HCT116 (cell line): ENCODE results near the gene TIGAR. TPM values are rescaled to one million over a fixed set of nuclear protein-coding genes. Genes with fewer than 3 reads are reported as not detected.
A peak's percentile ranks its signal among the peaks of the same experiment; 100 is the strongest.

Source experiments
- ATAC-seq: fragments of 200-7000 bp; cut with Tn5 transposase; 2 replicates; pipeline ENCODE4 v1.9.1; 2020; ENCODE audit warnings: mild to moderate bottlenecking, moderate library complexity
- BruUV-seq: library from RNA; stranded (reverse); fragments of 400-500 nt; replicated peaks from 2 replicates; lab custom pipeline; 2021; lab: Mats Ljungman, UMichigan
- CTCF ChIA-PET: fragments of 300-600 bp; sonication (Branson Sonifier 250); formaldehyde crosslinking; loops from one replicate; lab custom pipeline; 2021; ENCODE audit warnings: antibody characterized with exemption; lab: Charles Lee
- POLR2A ChIA-PET: fragments of 300-600, 350-600 bp; sonication (Branson Sonifier 250); formaldehyde crosslinking; loops from one replicate; lab custom pipeline; 2021; ENCODE audit warnings: antibody characterized with exemption; lab: Charles Lee
- RAD21 ChIA-PET, 2 experiments: fragments of 300-600 bp; sonication (Branson Sonifier 250); formaldehyde crosslinking; loops; one replicate each; lab custom pipeline; 2023; ENCODE audit warnings: low total read pairs in 2 of 2; ENCODE audit not compliant: uncharacterized antibody in 2 of 2, unreplicated experiment in 2 of 2, low non-redundant PET in 1 of 2; lab: Charles Lee
- DNase-seq: peaks from one replicate; pipeline ENCODE4 v3.0.0-alpha.2; 2010; ENCODE audit warnings: low read depth, low spot score
- H2AFZ ChIP-seq: fragments of 200-600 bp; shearing (Covaris generic), sonication (generic); 2 replicates; pipeline ENCODE4 v1.6.1; 2017; ENCODE audit warnings: low read depth, mixed run types, mixed read lengths, antibody characterized with exemption, low read length; ENCODE audit not compliant: poor library complexity, severe bottlenecking
- H3K27ac ChIP-seq: 2 replicates; pipeline ENCODE4 v1.5.1; 2012; ENCODE audit warnings: low read depth, low read length
- H3K27me3 ChIP-seq: fragments of 200-600 bp; sonication (generic); 2 replicates; pipeline ENCODE4 v1.6.1; 2016; ENCODE audit warnings: mixed run types, low read length, mixed read lengths; ENCODE audit not compliant: insufficient read depth
- H3K36me3 ChIP-seq, 2 experiments: fragments of 200-500 bp in 1 of 2; fragments of 200-600 bp in 1 of 2; sonication (Bioruptor generic) in 1 of 2; sonication (generic) in 1 of 2; 2 replicates each; pipeline versions ENCODE4 v1.5.1 to v1.6.1; 2014 to 2016; ENCODE audit warnings: low read length in 2 of 2, inconsistent platforms in 1 of 2, mixed read lengths in 1 of 2, mixed run types in 1 of 2; ENCODE audit not compliant: insufficient read depth in 2 of 2, control insufficient read depth in 1 of 2
- H3K4me1 ChIP-seq, 2 experiments: fragments of 200-600 bp in 1 of 2; sonication (generic) in 1 of 2; 2 replicates each; pipeline versions ENCODE4 v1.5.1 to v1.6.1; 2012 to 2017; ENCODE audit warnings: low read length in 2 of 2, inconsistent platforms in 1 of 2, mild to moderate bottlenecking in 1 of 2, mixed read lengths in 1 of 2, mixed run types in 1 of 2, moderate library complexity in 1 of 2; ENCODE audit not compliant: insufficient read depth in 2 of 2, control insufficient read depth in 1 of 2
- H3K4me2 ChIP-seq: fragments of 200-600 bp; sonication (generic); 2 replicates; pipeline ENCODE4 v1.6.1; 2017; ENCODE audit warnings: mixed run types, low read length, mixed read lengths
- H3K4me3 ChIP-seq, 2 experiments: fragments of 200-600 bp in 1 of 2; sonication (generic) in 1 of 2; replicated peaks in 1 of 2; 2 replicates each; pipeline ENCODE4 v1.5.1; 2011 to 2016; ENCODE audit warnings: low read length in 2 of 2, control low read depth in 1 of 2, low read depth in 1 of 2, mild to moderate bottlenecking in 1 of 2, mixed read lengths in 1 of 2, mixed run types in 1 of 2
- H3K79me2 ChIP-seq: fragments of 200-600 bp; sonication (generic); 2 replicates; pipeline ENCODE4 v1.6.1; 2017; ENCODE audit warnings: mild to moderate bottlenecking, mixed run types, low read length, moderate library complexity, mixed read lengths; ENCODE audit not compliant: insufficient read depth
- H3K9ac ChIP-seq: fragments of 200-600 bp; sonication (generic); 2 replicates; pipeline ENCODE4 v1.6.1; 2016; ENCODE audit warnings: low read length, mixed read lengths
- H3K9me2 ChIP-seq: fragments of 200-600 bp; sonication (generic), shearing (Covaris generic); 2 replicates; pipeline ENCODE4 v1.6.1; 2017; ENCODE audit warnings: mixed run types, mild to moderate bottlenecking, moderate library complexity; ENCODE audit not compliant: insufficient read depth
- H3K9me3 ChIP-seq, 2 experiments: fragments of 200-500 bp in 1 of 2; fragments of 200-600 bp in 1 of 2; sonication (Bioruptor generic) in 1 of 2; sonication (generic) in 1 of 2; 2 replicates each; pipeline ENCODE4 v1.6.1; 2014 to 2017; ENCODE audit warnings: low read length in 2 of 2, mixed read lengths in 2 of 2, inconsistent platforms in 1 of 2, low read depth in 1 of 2, mild to moderate bottlenecking in 1 of 2, mixed run types in 1 of 2, moderate library complexity in 1 of 2; ENCODE audit not compliant: control insufficient read depth in 1 of 2, insufficient read depth in 1 of 2
- H4K20me1 ChIP-seq: fragments of 200-600 bp; sonication (generic), shearing (Covaris generic); 2 replicates; pipeline ENCODE4 v1.6.1; 2017; ENCODE audit warnings: mixed run types, mild to moderate bottlenecking, moderate library complexity; ENCODE audit not compliant: insufficient read depth
- CBX3 ChIP-seq: IDR thresholded peaks from 2 replicates; pipeline ENCODE4 v1.6.1; 2012; ENCODE audit warnings: low read depth
- CEBPB ChIP-seq: IDR thresholded peaks from 2 replicates; pipeline ENCODE4 v1.6.1; 2012; ENCODE audit warnings: low read depth
- POLR2AphosphoS5 ChIP-seq: IDR thresholded peaks from 2 replicates; pipeline ENCODE4 v1.6.1; 2011; ENCODE audit warnings: mild to moderate bottlenecking, low read depth, low read length, moderate library complexity
- RAD21 ChIP-seq: IDR thresholded peaks from 2 replicates; pipeline ENCODE4 v1.6.1; 2012; ENCODE audit warnings: low read depth, mild to moderate bottlenecking
- SP1 ChIP-seq: IDR thresholded peaks from 2 replicates; pipeline ENCODE4 v1.6.1; 2012; ENCODE audit warnings: low read depth
- SRF ChIP-seq: IDR thresholded peaks from 2 replicates; pipeline ENCODE4 v1.6.1; 2012; ENCODE audit warnings: low read depth
- intact Hi-C: fragments of 100-400 bp; cut with micrococcal nuclease; formaldehyde crosslinking; loops from 2 replicates; pipeline ENCODE4 v1.10.0; 2022
- total RNA-seq: library from RNA; stranded (reverse); gene quantifications from one replicate; pipeline ENCODE4 v1.2.1, GENCODE V29; 2021; ENCODE audit not compliant: unreplicated experiment
- TF ChIP-seq, protein P1 (sequence below), 3 experiments: fragments of 200-600 bp in 1 of 3; sonication (generic) in 1 of 3; IDR thresholded peaks in 2 of 3; conservative IDR thresholded peaks in 1 of 3; 2 replicates each; pipeline ENCODE4 v1.5.1; 2012 to 2017; ENCODE audit warnings: low read depth in 2 of 3, low read length in 2 of 3, antibody characterized with exemption in 1 of 3, borderline replicate concordance in 1 of 3, control low read depth in 1 of 3, mild to moderate bottlenecking in 1 of 3, mixed read lengths in 1 of 3, mixed run types in 1 of 3, moderate library complexity in 1 of 3; ENCODE audit not compliant: insufficient read depth in 1 of 3
- TF ChIP-seq, protein P2 (sequence below): IDR thresholded peaks from 2 replicates; pipeline ENCODE4 v1.6.1; 2012

Gene TIGAR
- total RNA-seq, 1 experiment from 2014 or later = 13.7 TPM

DNA sequence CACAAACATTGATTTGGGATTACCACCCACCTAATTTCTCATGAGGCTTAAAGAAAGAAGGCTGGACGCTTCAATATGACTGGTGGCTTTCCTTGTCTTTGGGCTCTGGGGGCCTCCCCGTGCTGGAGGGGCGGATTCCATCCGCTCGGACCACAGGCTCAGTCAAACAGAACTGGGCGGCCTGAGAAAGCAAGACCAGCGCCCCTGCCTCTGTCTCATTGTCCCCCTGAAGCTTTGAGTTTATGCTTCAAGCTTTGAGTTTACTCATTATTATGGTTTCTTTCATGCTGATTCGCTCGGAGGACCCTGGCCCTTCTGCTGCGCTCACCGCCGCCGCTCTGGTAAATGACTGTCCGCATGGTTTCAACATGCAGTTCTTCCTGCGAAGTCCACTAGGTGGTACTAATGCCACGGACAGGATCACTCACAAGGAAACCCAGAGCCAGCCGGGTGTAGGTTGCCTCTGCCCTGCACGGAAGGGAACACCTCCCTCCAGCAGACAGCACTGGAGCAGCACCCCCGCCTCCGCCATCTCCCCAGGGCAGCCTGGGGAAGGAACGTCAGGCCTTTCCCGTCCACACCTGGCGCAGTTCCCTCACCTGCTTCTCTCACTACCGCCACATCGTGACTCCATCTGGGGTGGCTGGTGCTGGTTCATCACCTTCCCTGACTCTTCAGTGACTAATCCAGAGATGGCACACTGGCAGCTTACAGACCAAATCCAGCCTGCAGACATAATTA lies 13.2 kb upstream of the TIGAR start:
- ChIA-PET CTCF (interaction anchor here (0.7 to 1.0 kb wide), 2 partner anchors 29 to 422 kb away, joined by 3 read pairs; no protein-coding TSS in a partner anchor), RAD21 (no interaction called here), POLR2A (no interaction called here)
- Histone ChIP-seq H3K36me3 (no peaks in the 10 kb centered on the region), H3K27ac (peak overlapping the region; percentile 39; the same call in 1 of the 2 replicates), H3K4me2 (peak overlapping the region; percentile 77), H3K27me3 (peaks cover 20% of the 10 kb centered on the region), H3K9me3 (no peaks in the 10 kb centered on the region), H4K20me1 (no peaks in the 10 kb centered on the region), H3K4me3 (peak overlapping the region; percentile 15 to 39), H3K9ac (peak overlapping the region; percentile 24), H3K79me2 (no peaks in the 10 kb centered on the region), H3K9me2 (no peaks in the 10 kb centered on the region), H2AFZ (peak overlapping the region; percentile 89), H3K4me1 (peaks cover 8 to 19% of the 10 kb centered on the region in 2 experiments)
- TF ChIP-seq SP1 (no peak), SRF (no peak), POLR2AphosphoS5 (0 out of 2 replicates have a peak, but pooled peaks have one; percentile 18), CEBPB (no peak), RAD21 (peak; percentile 83), CBX3 (no peak)
- TF ChIP-seq, protein P1, sequence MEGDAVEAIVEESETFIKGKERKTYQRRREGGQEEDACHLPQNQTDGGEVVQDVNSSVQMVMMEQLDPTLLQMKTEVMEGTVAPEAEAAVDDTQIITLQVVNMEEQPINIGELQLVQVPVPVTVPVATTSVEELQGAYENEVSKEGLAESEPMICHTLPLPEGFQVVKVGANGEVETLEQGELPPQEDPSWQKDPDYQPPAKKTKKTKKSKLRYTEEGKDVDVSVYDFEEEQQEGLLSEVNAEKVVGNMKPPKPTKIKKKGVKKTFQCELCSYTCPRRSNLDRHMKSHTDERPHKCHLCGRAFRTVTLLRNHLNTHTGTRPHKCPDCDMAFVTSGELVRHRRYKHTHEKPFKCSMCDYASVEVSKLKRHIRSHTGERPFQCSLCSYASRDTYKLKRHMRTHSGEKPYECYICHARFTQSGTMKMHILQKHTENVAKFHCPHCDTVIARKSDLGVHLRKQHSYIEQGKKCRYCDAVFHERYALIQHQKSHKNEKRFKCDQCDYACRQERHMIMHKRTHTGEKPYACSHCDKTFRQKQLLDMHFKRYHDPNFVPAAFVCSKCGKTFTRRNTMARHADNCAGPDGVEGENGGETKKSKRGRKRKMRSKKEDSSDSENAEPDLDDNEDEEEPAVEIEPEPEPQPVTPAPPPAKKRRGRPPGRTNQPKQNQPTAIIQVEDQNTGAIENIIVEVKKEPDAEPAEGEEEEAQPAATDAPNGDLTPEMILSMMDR (IDR thresholded peaks at IDR 0.05 in 2 of 3, conservative IDR thresholded peaks at IDR 0.05 in 1 of 3; ENCODE audit: borderline replicate concordance in 1 of 3, insufficient read depth in 1 of 3, low read depth in 2 of 3, low read length in 2 of 3) = peak; percentile 72 to 83 (median 79)
- TF ChIP-seq, protein P2, sequence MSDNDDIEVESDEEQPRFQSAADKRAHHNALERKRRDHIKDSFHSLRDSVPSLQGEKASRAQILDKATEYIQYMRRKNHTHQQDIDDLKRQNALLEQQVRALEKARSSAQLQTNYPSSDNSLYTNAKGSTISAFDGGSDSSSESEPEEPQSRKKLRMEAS = peak; percentile 49; the same call in 1 of the 2 replicates
- peak; percentile 77 for DNase-seq
- BruUV-seq = no TSS peak
- intact Hi-C loops = loop anchor here (1.0 to 5.0 kb wide), 2 partner anchors 220 to 450 kb away; no protein-coding TSS in a partner anchor
- ATAC-seq = peak; percentile 97
